GM15510 (cell line): ENCODE measurements around the gene CR1.

ENCODE experiments used
- POLR2A ChIP-seq: IDR thresholded peaks from 3 replicates; pipeline ENCODE4 v1.6.1; 2011; ENCODE audit warnings: borderline replicate concordance; ENCODE audit not compliant: insufficient read length; ENCODE audit errors: extremely low read depth

The CR1 gene

DNA sequence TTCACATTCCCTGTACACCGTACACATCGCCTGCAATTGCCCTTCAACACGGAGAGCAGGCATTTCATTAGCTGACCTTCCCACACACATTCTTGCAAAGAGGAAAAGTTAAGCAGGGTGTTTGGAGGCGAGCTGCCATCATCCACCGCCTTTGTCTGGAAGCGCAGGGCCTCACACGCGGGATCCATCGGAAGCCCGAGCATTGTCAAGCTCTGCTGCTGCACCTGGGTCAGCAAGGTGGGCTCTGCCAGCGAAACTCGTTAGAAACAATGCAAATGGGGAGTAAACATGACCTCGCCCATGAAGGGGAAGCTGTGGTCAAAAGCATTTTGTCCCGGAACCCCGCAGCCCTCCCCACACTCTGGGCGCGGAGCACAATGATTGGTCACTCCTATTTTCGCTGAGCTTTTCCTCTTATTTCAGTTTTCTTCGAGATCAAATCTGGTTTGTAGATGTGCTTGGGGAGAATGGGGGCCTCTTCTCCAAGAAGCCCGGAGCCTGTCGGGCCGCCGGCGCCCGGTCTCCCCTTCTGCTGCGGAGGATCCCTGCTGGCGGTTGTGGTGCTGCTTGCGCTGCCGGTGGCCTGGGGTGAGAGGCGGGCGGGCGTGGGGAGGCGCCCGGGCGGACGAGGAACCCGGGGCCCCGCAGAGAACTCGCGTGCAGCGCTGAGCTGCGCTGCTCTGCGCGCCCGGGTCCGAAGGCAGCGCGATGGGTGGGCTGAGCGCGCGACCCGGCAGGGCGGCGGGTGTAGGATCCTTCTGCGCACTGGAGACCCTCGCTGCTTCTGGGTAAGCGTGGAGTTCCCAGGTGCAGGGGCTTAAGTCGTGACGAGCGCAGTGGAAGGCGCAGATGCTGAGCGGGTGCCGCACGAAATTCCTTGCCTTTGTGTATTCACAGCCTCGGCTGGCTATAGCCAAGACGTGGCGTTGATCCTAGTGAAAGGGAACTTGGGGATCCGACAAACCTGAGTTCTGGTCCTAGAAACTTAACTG, at the start of gene CR1:
CR1 (plus strand) TSS at position 357 of the 992 bp plus-strand sequence; CDS start at position 468, 111 bp downstream.
- TF ChIP-seq POLR2A = peak; percentile 40

DNA sequence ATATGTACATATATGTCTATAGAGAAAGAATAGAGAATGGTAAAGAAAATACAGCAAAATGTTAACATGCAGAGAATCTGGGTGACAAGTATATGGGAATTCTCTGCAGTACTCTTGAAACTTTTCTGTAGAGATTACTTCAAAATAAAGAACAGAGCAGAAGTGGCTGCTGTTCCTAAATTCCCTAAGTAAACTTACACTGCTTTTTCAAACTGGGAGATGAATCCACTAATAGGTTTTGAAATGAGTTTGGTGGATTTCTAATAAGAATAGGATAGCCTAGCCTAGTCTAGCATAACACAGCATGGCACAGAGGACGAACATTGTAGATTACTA, 42.3 kb upstream of the CR1 start:
- no peak for TF ChIP-seq POLR2A

DNA sequence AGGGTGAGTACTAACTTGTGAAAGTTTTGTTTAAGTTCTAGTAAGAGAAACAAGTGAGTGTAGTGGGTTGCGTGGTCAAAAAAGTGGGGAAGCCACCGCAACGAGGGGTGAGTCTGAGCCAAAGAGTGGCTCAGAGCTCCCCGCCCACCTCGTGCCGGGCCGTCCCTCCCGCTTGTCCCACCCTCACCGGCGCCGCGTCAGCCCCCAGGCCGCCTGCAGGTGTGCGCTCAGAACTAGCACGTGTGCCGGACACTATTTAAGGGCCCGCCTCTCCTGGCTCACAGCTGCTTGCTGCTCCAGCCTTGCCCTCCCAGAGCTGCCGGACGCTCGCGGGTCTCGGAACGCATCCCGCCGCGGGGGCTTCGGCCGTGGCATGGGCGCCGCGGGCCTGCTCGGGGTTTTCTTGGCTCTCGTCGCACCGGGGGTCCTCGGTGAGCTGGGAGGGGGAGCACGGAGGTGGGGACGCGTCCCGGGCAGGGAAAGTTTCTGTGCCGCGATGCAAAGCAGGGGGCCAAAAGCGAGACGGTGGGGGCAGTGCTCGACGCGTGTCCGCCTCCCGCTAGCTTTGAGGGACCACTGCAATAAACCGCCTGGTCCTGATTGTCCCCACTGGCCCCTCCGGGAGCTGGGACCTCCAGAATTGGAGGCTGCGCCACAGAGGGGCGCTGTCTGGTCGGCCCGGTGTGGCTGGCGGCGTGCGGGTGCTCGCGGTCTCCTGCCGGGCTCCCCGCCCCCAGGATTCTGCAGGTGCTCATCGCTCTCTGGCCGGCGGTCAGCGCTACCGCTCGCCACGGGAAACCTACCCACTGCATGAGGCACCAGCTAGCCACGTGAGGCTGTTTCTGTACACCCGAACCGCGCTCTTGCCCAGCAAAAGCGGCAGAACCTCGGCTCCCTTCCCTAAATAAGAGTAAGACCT, 41.7 kb upstream of the CR1 start, which contains the start of gene CR2:
CR2 (plus strand) TSS at position 283 of the 919 bp plus-strand sequence; CDS start at position 374, 91 bp downstream.
- TF ChIP-seq POLR2A = peak; percentile 94

DNA sequence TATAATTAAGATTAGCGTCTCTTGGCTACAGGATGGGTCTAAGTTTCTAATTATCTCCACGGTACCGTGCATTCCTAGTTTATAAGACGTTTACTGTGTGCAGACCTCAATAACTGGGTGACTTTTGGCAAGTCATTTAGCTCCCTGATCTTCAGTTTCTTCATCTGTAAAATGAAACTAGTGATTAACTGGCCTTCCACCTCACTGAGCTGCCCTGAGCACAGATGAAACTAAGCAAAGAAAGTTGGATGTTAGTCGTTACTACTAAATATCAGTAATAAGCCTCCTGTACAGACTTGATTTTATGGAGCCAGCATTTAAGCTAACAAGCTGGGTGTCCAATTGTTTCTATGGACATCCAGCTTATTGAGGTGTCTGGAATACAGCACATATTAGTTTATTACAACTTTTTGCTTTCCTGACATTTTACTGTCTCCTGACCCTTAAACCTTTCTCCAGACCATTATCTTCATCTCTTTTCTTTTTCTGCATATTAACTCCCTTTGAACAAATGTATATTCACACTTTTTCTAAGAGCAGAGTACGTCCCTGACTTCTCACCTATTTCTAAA, 40.7 kb upstream of the CR1 start:
- TF ChIP-seq POLR2A = no peak

DNA sequence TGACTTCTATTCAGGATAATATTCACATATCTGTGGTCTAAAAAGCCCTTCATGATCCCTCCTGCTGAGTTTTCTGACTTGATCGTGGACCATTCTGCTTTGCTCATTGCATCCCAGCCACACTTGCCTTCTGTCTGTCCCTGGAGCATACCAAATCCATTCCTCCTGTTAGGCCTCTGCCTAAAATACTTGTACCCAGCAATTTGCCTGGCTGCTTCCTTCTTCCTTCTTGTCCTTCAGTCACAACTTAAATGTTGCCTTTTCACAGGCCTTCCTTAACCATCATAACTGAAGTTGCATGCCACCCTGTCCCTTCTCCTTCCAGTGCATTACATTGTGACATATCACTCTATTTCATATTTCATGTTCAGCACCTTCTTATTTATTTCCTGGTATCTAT, 37.5 kb upstream of the CR1 start:
- TF ChIP-seq POLR2A = no peak

DNA sequence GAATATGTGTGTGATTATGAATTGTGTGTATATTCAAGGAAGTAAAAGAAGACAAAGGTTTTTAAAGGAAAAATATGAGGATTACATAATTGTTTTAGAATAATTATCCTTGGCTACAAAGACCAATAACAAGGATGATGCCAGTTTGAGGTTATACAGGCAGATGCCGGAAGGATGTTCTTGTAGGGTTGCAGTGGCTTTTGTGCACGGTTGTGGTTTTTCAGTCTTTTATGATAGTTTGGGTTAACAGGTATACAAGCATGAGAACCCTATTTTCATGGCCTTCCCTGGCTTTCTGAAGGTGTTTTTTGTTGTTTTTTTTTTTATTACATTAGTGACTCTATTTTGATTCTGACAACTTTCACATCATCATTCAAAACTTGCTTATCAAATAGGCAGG, 36.9 kb upstream of the CR1 start:
- no peak for TF ChIP-seq POLR2A

DNA sequence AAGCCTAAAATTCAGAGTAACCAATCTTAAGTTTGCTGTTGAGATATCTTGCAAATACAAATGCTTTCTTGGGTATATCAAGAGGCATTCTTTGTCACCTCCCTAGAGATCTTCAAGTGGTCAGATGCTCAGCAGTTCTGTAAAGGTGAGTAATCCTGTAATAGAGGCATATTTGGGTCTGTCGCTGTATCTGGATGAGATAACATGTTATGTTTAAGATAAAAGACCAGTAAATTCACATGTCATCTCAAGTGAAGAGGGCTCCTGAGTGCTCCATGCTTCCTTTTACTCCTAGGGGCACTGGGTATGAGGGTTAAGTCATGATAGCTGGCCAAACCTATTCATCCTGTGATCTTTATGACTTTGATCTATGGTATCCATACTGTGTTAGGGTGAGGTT, 34.3 kb upstream of the CR1 start:
- TF ChIP-seq POLR2A = no peak

DNA sequence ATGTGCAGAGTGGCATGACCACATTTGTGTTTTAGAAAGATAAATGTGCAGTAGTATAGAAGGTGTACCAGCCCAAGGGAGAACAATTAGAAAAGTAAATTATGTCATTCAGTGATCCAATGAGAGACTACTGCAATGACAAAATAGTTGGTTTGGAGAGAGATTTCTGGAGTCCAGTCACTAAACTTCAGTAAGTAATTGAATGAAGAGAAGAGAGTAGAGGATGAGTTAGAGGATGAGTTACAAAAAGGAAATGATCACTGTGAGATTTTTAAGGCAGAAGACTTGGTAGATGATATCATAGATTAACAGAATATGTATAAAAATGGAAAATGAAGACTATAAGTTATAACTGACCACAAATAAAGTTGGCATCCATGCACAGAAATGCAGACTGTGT, 33.4 kb upstream of the CR1 start:
- no peak for TF ChIP-seq POLR2A

DNA sequence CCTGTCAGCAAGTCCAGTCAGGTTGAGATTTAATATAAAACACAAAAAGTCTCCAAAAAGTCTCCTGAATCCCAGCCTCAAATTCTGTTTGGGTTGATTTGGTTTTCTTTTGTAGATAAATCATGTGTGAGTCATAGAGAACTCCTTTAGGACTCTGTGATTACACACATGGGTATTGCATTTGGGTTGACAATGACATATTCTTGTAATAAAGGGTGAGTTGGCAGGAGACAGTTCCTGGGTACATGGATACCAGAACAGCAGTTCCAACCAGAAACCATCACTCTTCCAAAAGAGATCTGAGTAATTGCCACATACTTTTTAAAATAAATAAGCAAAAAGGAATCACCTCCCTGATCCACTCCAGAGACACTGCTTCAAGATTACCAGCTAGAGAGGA, 32.9 kb upstream of the CR1 start:
- TF ChIP-seq POLR2A = no peak

DNA sequence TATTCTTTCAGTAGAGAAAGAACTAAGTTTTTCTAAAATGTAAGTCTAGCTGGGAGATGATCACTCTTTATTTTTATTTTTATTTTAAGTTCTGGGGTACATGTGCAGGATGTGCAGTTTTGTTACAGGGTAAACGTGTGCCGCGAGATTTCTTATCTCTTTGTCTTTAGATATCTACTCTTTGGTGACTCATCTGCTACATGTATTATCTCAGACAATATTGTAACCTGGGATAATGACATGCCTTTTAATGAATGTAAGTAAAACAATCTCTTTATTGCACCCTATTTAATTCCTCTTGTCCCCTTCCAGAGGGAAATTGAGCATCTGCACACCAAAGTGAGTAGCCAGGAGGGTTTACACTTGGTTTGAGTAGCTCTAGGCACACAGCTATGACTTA, 32.4 kb upstream of the CR1 start:
- TF ChIP-seq POLR2A = no peak

DNA sequence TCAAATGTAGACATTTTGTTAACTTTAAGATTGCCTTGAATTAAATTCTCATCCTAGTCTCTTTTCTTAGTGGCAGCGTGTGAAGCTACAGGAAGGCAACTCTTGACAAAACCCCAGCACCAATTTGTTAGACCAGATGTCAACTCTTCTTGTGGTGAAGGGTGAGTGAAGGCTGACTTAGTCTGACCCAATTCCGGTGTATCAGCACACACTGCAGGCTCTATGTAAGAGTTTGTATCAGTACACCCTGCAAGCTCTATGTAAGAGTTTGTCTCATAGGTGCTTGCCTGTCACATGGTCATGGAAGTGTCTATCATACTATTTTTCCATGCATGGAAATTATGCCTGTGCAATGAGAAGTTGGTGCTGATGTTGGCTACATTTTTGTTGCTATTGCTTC, 25.0 kb upstream of the CR1 start:
- TF ChIP-seq POLR2A = no peak

DNA sequence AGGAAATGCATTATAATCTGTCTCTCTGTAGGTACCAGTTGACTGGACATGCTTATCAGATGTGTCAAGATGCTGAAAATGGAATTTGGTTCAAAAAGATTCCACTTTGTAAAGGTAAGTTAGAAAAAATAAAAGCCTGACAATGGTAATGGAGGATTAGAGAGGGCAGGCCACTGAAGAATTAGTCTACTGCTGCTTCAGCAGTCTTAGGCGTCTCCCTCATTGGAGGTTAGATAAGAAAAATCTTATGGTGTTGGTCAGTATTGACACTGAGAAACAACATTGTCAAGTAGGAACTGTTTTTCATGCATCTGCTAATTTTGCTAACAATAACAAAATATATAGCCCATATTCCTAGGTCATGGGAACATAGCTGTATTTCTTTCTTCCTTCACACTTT, 21.7 kb upstream of the CR1 start:
- no peak for TF ChIP-seq POLR2A

DNA sequence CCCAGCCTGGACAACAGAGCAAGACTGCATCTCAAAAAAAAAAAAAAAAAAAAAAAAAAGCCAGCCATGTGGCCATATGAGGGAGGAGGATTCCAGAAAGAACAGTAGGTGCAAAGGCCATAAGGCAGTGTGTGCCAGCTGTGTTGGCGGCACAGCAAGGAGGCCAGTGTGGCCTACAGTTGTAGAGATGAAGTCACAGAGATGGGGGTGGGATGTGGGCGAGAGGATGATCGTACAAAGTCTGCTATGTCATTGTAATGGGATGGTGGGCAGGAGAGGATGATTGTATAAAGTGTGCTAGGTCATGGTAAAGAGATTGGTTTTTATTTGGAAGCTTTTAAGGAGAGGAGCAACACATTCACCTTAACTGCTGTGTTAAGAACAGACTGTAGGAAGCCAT, 9.8 kb upstream of the CR1 start:
- TF ChIP-seq POLR2A = no peak

DNA sequence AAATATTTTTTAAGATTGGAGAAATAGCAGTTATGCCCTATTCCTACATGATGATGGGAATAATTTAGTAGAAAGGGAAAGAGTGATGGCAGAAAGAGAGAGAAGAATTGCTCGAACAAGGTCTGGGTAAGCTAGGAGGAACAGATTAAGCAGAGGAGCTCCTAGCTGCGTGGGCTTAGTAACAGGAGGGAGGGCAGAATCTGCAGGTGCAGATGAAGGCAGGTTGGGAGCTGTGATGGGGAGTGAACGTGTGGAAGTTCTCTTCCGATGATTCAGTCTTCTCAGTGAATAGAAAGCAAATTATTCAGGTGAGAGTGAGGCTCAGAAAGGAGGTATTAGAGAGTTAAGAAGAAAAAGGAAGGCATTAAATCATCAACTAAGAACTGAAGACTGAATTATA, 8.3 kb upstream of the CR1 start:
- no peak for TF ChIP-seq POLR2A

DNA sequence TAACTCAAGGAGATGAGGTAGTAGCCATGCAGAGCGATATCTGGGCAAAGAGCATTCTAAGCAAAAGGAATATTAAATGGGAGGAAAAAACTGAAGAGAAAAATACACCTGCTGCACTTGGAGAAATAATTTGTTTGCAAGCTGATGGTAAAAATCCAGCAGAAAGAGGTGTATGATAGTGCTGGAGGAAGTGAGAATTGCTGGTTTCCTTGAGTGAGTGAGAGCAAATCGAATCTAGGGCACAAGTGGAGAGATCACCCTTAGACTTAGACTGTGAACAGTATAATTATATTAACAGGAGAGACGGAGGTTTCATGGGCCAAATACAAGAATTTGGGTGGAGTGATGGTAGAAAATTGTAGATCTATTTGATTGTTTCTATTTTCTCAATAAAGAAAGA, 2.7 kb upstream of the CR1 start:
- TF ChIP-seq POLR2A = no peak
